KG1 (cell line): ENCODE results near the gene OGFOD3.
"Not testable (repeated sequence)": the region's sequence is repeated elsewhere in the genome, so short reads cannot be mapped to it uniquely, and the experiment has no call there.

Experiments used
- DNase-seq: peaks from one replicate; lab custom pipeline; 2025; lab: John Stamatoyannopoulos, UW

The OGFOD3 gene

DNA sequence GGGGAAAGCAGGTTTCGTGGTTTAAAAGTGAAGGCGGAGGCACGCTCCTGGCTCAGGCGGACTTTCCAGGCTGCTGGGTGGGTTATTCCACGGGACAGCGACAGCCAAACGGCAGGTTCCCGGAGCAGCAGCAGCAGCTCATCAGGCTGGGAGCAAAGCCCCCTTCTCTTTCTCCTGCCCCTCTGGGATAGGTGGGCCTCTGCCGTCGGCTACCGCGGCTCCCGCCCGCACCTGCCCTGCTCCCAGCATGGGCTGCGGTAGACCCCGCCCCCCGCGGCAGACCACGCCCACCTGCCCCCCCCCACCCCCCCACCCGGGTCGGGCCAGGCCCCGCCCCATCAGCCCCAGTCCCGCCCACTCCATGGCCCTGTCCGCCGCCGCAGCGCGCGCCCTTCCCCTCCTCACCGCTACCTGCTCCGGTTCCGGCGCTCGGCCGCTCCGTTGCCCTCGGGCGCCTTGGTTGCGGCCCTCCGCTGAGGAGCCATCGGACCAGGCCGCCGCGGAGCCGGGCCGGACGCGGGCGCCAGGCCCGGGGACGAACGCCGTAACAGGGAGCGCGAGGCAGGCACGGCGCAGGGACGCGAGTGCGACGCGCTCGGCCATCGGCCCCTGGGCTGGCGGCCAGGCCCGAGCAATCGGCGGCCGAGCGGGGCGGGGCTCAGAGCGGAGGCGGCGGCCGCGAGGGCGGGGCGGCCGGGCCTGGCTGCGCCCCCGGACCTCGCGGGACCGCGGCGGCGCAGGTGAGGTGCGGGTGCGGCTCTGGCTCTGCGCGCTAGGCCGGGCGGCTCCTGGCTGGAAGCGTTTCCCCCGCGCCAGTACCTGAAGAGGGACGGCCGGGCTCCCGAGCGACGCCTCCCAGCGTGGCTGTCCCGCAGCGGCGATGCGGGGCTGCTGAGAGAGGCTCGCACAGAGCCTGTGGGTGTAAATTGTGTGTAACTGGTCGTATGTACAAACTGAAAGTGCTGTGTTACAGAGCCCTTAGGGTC lies at the start of gene OGFOD3, which contains the start of gene HEXD:
Gene OGFOD3, minus strand, starts transcription at position 586 of the 986 bp plus-strand sequence. Its CDS starts 101 bp downstream, at position 485.
Gene HEXD, plus strand, starts transcription at position 347 of the 986 bp plus-strand sequence. CDS start 1,453 bp downstream, outside the sequence.
- DNase-seq, result peak; percentile 62

DNA sequence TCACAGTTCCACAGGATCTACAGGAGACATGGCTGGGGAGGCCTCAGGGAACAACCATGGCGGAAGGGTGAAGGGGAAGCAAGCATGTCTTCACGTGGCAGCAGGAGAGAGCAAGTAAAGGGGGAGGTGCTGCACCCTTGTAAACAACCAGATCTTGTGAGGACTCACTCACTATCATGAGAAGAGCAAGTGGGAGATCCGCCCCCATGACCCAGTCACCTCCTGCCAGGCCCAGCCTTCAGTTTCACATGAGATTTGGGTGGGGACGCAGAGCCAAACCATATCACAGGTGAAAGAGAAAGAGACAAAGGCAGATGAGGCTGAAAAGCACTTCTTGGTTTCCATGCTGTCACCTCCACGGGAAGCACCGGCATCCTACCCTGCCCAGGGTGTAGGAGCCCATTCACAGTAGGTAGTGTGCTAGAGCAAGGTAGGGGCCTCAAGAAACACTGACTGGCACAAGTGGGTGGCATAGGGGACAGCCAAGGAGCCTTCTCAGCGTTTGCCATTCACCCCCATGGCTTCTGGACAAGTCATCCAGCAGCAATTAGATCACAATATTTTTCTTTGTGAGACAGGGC lies 46.7 kb upstream of the OGFOD3 start:
- DNase-seq, result no peak

GRCh38 chr17:82464567-82464929 lies 46.2 kb upstream of the OGFOD3 start:
- DNase-seq, result no peak

DNA sequence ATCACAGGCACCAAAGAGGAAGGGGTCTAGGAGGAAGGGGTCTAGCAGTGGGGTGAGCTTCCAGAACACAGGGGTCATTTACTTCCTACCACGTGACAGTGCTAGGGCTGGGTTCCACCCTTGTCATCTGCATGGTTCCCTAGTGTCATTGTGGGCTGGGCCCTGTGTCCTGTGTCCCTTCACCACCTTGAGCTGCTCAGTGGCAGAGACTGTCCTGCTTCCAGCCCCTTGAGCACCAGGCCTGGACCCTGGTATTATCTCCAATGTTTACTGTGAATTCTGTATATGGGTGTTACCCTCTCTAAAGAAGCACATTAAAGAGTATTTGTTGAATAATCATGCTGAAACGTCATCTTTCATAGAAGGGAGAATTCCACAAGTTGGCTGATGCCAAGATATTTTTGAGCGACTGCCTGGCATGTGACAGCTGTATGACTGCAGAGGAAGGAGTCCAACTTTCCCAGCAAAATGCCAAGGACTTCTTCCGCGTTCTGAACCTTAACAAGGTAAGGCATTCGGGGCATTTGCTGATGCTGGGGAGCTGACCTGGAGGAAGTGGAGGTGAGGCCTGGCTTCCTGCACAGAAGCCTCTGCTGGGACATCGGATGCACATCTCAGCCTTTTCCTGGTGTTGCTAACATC lies 45.7 kb upstream of the OGFOD3 start:
- DNase-seq, result no peak

GRCh38 chr17:82463391-82463790 lies 45.0 kb upstream of the OGFOD3 start:
- no peak for DNase-seq

DNA sequence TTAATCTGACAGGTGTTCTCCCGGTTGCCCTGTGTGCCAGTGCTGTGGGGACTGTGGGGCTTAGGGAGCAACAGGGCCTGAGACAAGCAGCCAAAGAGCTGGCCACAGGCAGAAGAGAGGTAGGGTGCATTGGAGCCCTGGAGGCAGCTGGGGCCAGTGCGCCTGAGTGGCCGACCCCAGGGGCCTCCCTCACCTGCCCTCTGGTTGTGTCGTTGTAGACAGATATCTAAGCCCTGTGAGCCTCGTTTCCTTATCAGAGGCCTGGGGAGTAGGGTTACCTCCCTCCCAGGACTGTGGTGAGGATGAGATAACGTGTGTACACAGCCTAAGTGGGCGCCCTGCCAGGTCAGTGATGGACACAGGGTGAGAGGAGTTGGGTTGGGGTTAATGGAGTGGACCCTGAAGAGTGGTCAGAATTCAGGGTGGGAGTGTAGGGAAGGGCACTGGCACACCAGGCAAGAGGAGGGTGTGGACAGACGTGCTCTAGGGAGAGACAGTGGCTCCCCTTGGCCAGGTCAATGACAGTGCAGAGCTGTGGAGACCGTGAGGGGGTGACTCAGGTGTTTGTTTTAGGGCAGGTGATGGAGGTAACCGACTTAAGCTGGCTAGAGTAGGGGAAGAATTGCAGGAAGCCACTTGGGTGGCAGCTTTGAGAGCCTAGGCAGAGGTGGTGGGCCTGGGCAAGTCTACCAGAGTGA lies 43.6 kb upstream of the OGFOD3 start:
- no peak for DNase-seq

DNA sequence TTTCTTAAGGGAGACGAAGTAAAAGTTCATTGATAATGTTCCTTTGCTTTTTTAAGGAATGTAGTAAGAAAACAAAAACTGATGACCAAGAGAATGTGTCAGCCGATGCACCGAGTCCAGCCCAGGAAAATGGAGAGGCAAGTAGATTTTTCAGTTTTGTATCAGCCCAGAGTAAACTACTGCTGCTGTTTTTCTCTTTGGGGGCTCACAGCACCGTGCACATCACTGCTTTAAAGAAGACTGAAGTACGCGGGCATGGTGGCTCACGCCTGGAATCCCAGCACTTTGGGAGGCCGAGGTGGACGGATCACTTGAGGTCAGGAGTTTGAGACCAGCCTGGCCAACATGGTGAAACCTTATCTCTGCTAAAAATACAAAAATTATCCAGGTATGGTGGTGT lies 41.5 kb upstream of the OGFOD3 start:
- not testable (repeated sequence) for DNase-seq

DNA sequence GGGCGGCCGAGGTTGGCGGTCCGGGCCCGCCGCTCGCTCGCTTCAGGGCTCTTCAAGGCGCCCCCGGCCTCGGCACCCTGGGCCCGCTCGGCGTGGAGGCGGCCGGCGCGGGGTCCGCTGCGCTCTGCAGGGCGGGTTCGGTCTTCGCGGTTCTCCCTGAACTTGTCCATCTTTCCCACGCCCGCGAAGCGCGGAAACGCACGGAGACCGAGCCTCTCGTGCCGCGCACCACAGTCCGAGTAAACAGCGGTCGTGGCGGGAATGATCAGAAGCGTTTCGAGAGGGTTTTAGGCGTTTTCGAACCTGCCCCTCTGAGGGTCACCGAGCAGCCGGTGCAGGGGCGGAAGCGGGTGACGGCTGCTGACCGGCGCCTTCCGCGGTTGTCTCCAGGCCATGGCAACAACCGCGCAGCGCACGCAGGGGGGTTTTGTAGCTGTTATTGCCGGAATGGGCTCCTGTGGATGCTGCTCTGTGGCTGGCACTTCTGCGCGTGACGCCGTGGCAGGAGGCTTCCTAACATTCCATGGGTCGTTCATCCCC lies 40.6 kb upstream of the OGFOD3 start:
- peak; percentile 16 for DNase-seq

- DNase-seq, result peak; percentile 93
Measured at GRCh38 chr17:82458179-82458884, 39.9 kb upstream of the OGFOD3 start, which contains the start of gene NARF. NARF (plus strand) TSS chr17:82458741; CDS start chr17:82458804, 63 bp downstream.

GRCh38 chr17:82457929-82458178 lies 39.5 kb upstream of the OGFOD3 start:
- DNase-seq, result no peak

DNA sequence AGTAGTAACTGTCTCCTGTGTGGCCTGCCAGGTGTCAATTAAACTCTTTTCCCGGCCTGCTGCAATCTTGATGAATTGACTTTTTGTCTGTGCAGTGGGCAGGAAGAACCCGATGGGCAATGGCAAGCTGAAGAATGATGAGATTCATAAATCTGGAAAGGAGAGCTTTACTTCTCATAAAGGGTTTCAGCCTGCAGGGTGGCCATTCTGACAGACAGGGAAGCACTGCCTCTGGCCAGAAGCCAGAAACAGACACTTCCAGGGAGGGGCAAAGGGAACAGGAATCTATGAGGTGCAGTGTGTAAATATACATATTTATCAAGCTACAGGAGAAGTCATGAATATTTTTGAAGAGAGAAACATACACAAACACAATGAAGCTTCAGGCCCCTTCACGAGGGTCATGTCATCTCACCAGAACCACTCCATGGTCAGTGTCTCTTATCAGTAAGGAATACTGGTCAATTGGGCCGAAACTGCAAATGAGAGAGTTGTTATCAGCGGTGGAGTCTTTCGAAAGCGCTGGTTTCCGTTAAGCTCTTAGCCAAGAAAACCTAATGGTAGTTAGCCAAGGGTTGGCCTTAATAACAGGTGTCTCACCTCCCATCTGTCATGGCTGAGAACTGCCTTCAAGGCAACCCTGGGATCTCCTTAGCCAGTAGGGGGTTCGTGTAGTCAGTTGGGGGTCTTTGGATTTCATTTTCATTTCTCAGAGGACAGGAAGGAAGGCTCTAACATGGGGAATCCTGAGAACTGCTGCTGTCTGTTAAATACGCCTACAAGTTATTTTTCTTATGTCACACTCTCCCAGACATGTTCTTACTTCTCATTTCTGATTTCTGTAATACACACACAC lies 38.9 kb upstream of the OGFOD3 start:
- DNase-seq, result no peak

GRCh38 chr17:82453706-82454105 lies 35.3 kb upstream of the OGFOD3 start:
- not testable (repeated sequence) for DNase-seq

DNA sequence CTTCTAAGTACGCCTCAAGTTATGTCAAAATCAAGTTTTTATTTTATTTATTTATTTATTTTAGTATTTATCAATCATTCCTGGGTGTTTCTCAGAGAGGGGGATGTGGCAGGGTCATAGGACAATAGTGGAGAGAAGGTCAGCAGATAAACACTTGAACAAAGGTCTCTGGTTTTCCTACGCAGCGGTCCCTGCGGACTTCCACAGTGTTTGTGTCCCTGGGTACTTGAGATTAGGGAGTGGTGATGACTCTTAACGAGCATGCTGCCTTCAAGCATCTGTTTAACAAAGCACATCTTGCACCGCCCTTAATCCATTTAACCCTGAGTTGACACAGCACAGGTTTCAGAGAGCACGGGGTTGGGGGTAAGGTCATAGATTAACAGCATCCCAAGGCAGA lies 34.8 kb upstream of the OGFOD3 start:
- DNase-seq, result not testable (repeated sequence)

GRCh38 chr17:82452162-82452561 lies 33.8 kb upstream of the OGFOD3 start:
- no peak for DNase-seq

GRCh38 chr17:82450357-82451106 lies 32.1 kb upstream of the OGFOD3 start, which contains the start of gene CYBC1:
CYBC1 (minus strand) TSS chr17:82450752; CDS start chr17:82449254, 1,498 bp downstream.
- peak; percentile 87 for DNase-seq

DNA sequence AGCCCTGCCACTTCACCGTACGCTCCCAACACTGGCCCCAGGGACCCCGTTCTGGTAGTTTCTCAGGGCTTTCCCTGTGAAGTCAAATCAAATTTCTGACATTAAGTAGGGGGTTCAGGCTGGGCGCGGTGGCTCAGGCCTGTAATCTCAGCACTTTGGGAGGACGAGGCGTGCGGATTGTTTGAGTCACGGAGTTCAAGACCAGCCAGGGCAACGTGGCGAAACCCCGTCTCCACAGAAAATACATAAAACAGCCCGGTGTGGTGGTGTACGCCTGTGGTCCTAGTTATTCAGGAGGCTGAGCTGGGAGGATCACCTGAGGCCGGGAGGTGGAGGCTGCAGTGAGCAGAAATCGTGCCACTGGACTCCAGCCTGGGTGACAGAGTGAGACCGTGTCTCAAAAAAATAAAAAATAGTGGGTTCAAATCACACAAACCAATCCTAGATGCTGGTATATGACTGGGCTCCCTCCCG lies 31.5 kb upstream of the OGFOD3 start:
- DNase-seq, result no peak

- DNase-seq, result peak; percentile 32
Measured at GRCh38 chr17:82449131-82449882, 30.9 kb upstream of the OGFOD3 start.

GRCh38 chr17:82447876-82448275 lies 29.5 kb upstream of the OGFOD3 start:
- no peak for DNase-seq

DNA sequence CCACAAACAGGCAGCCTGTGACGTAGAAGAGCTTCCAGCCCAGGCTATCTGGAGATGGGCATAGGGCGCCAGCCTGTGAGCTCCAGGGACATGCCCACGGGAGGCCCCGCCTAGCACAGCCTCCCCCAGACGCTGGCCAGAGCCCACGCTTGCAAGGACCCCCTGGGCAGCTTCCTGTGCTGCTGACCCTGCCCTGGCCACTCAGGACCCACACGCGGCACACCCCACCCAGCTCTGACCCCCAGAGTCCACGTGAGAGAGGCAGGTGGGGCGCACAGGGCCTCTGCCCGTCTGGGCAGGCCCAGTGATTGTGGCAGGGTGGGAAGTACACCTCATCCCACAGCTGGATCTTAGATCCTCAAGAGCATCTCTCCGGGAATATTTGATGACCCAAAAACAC lies 28.3 kb upstream of the OGFOD3 start:
- no peak for DNase-seq
